HL-60 (cell line): ENCODE data around the gene KLHL3.

Experiments used
- CTCF ChIP-seq: IDR thresholded peaks from one replicate; pipeline ENCODE4 v1.5.1; 2011; ENCODE audit warnings: low read length, control low read depth, inconsistent platforms; ENCODE audit not compliant: insufficient read depth
- GABPA ChIP-seq: IDR thresholded peaks from 2 replicates; pipeline ENCODE4 v1.6.1; 2012; ENCODE audit warnings: low read depth
- POLR2AphosphoS5 ChIP-seq: IDR thresholded peaks from 2 replicates; pipeline ENCODE4 v1.6.1; 2012; ENCODE audit warnings: low read depth
- SPI1 ChIP-seq: IDR thresholded peaks from 2 replicates; pipeline ENCODE4 v1.6.1; 2012; ENCODE audit warnings: low read depth, mild to moderate bottlenecking, borderline replicate concordance
- TF ChIP-seq, protein P1 (sequence below): IDR thresholded peaks from 2 replicates; pipeline ENCODE4 v1.6.1; 2012; ENCODE audit warnings: low read depth; ENCODE audit not compliant: insufficient replicate concordance

- no peak for TF ChIP-seq CTCF
- TF ChIP-seq, protein P1, sequence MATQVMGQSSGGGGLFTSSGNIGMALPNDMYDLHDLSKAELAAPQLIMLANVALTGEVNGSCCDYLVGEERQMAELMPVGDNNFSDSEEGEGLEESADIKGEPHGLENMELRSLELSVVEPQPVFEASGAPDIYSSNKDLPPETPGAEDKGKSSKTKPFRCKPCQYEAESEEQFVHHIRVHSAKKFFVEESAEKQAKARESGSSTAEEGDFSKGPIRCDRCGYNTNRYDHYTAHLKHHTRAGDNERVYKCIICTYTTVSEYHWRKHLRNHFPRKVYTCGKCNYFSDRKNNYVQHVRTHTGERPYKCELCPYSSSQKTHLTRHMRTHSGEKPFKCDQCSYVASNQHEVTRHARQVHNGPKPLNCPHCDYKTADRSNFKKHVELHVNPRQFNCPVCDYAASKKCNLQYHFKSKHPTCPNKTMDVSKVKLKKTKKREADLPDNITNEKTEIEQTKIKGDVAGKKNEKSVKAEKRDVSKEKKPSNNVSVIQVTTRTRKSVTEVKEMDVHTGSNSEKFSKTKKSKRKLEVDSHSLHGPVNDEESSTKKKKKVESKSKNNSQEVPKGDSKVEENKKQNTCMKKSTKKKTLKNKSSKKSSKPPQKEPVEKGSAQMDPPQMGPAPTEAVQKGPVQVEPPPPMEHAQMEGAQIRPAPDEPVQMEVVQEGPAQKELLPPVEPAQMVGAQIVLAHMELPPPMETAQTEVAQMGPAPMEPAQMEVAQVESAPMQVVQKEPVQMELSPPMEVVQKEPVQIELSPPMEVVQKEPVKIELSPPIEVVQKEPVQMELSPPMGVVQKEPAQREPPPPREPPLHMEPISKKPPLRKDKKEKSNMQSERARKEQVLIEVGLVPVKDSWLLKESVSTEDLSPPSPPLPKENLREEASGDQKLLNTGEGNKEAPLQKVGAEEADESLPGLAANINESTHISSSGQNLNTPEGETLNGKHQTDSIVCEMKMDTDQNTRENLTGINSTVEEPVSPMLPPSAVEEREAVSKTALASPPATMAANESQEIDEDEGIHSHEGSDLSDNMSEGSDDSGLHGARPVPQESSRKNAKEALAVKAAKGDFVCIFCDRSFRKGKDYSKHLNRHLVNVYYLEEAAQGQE: no peak
- no peak for TF ChIP-seq POLR2AphosphoS5
- TF ChIP-seq GABPA: no peak
- no peak for TF ChIP-seq SPI1
Measured at GRCh38 chr5:137582218-137582617, 153.7 kb downstream of the KLHL3 start.
